Gastrocnemius medialis (tissue), 4 donors: ENCODE results near the gene PRICKLE1. TPM values are rescaled to one million over a fixed set of nuclear protein-coding genes. Genes with fewer than 3 reads are reported as not detected.
A peak's percentile ranks its signal among the peaks of the same experiment; 100 is the strongest.

Source experiments
- ATAC-seq, 2 donors: fragments of 150-250 bp; one replicate each; pipeline ENCODE4 v1.9.1; 2016
- DNase-seq, 2 donors: peaks; one replicate each; pipeline ENCODE4 v3.0.0-alpha.2; 2019
- H3K27ac ChIP-seq, 4 donors: fragments of 200-600 bp; sonication (generic); 1 replicate in 1 of 4; 2 replicates in 3 of 4; pipeline ENCODE4 v1.5.1; 2016 to 2018; ENCODE audit warnings: mild to moderate bottlenecking in 2 of 4, moderate library complexity in 1 of 4
- H3K27me3 ChIP-seq, 3 donors: fragments of 200-600 bp; sonication (generic) in 2 of 3; 1 replicate in 1 of 3; 2 replicates in 2 of 3; pipeline versions ENCODE4 v1.5.1 to v1.6.0; 2016 to 2019; ENCODE audit warnings: mild to moderate bottlenecking in 1 of 3, moderate library complexity in 1 of 3
- H3K36me3 ChIP-seq, 2 donors: fragments of 200-600 bp; sonication (generic) in 1 of 2; one replicate each; pipeline ENCODE4 v1.5.1; 2017 to 2018
- H3K4me1 ChIP-seq, 2 donors: fragments of 200-600 bp; sonication (generic) in 1 of 2; one replicate each; pipeline ENCODE4 v1.5.1; 2016 to 2017; ENCODE audit warnings: mild to moderate bottlenecking in 2 of 2
- H3K4me3 ChIP-seq, 4 donors: fragments of 200-600 bp; sonication (generic) in 3 of 4; 1 replicate in 1 of 4; 2 replicates in 3 of 4; pipeline ENCODE4 v1.5.1; 2016 to 2019; ENCODE audit warnings: mild to moderate bottlenecking in 2 of 4
- H3K9me3 ChIP-seq, 3 donors: fragments of 200-600 bp; sonication (generic) in 2 of 3; 1 replicate in 1 of 3; 2 replicates in 2 of 3; pipeline ENCODE4 v1.5.1; 2016 to 2019
- CTCF ChIP-seq, 5 experiments: fragments of 450-650 bp in 3 of 5; fragments of 200-600 bp in 2 of 5; sonication (generic) in 2 of 5; IDR thresholded peaks in 4 of 5; conservative IDR thresholded peaks in 1 of 5; 1 replicate in 4 of 5; 2 replicates in 1 of 5; pipeline ENCODE4 v1.5.1; 2016 to 2019; ENCODE audit warnings: antibody characterized with exemption in 5 of 5, mild to moderate bottlenecking in 3 of 5, moderate library complexity in 3 of 5
- POLR2A ChIP-seq, 2 donors: fragments of 450-650 bp; IDR thresholded peaks; one replicate each; pipeline ENCODE4 v1.6.1; 2017; ENCODE audit warnings: antibody characterized with exemption in 2 of 2, mild to moderate bottlenecking in 2 of 2, moderate library complexity in 2 of 2
- in situ Hi-C, 4 donors: fragments of 200-750 bp; cut with MboI; loops; one replicate each; pipeline versions ENCODE4 v1.15.0 to v1.8.0; 2017; ENCODE audit warnings: low sequenced_read_pairs in 4 of 4
- intact Hi-C: fragments of 100-400 bp; cut with DNase I; formaldehyde crosslinking; loops from one replicate; pipeline ENCODE4 v1.15.1; 2023; ENCODE audit warnings: low total_unique reads
- total RNA-seq, 4 donors: library from RNA; depleted of rRNA; stranded (reverse); fragments of >200 nt; gene quantifications; one replicate each; pipeline versions ENCODE4 v1.1.0 to v1.2.3, GENCODE V29; 2016

PRICKLE1 gene
- total RNA-seq, 4 donors from 2014 or later = 0.87 to 9.2 (median 3.6) TPM

- Histone ChIP-seq H3K27ac (peak overlapping the region in 1 of 4 donors; percentile 62), H3K4me1 (peaks cover 34 to 39% of the 10 kb centered on the region in 2 donors), H3K4me3 (peak overlapping the region; percentile 66 to 93 (median 70)), H3K9me3 (no peaks in the 10 kb centered on the region), H3K36me3 (no peaks in the 10 kb centered on the region), H3K27me3 (no peaks in the 10 kb centered on the region)
- no peak for DNase-seq
- no peak for ATAC-seq
- no peak for TF ChIP-seq POLR2A (IDR thresholded peaks at IDR 0.05)
- TF ChIP-seq CTCF (IDR thresholded peaks at IDR 0.05 in 4 of 5, conservative IDR thresholded peaks at IDR 0.05 in 1 of 5) = no peak
- in situ Hi-C loops (loop anchor here in 1 of 4 donors (25.0 kb wide), 1 partner anchor 101 kb away; no protein-coding TSS in a partner anchor), intact Hi-C loops (loop anchor here (5.0 kb wide), 1 partner anchor 749 kb away; no protein-coding TSS in a partner anchor)
These were observed 1.7 kb downstream of the PRICKLE1 start for GRCh38 chr12:42587601-42588523.

- in situ Hi-C loops = loop anchor here in 1 of 4 donors (25.0 kb wide), 1 partner anchor 99 kb away; no protein-coding TSS in a partner anchor
- H3K27ac ChIP-seq = no peak overlapping the region
These were observed 3.3 kb downstream of the PRICKLE1 start for GRCh38 chr12:42586268-42586667.

GRCh38 chr12:42585841-42586216, 3.7 kb downstream of the PRICKLE1 start:
- intact Hi-C loops = loop anchor here (5.0 kb wide), 1 partner anchor 751 kb away; no protein-coding TSS in a partner anchor
- H3K4me1 ChIP-seq = peaks cover 34 to 46% of the 10 kb centered on the region in 2 donors
- in situ Hi-C loops = loop anchor here in 1 of 4 donors (25.0 kb wide), 1 partner anchor 99 kb away; no protein-coding TSS in a partner anchor

More at GRCh38 chr12:42586268-42586667, 3.3 kb downstream of the PRICKLE1 start:
- Histone ChIP-seq H3K9me3 (no peaks in the 10 kb centered on the region), H3K4me3 (no peak overlapping the region), H3K27me3 (no peaks in the 10 kb centered on the region), H3K36me3 (no peaks in the 10 kb centered on the region), H3K4me1 (peaks cover 36 to 46% of the 10 kb centered on the region in 2 donors)
- ATAC-seq (no peak), DNase-seq (no peak)
- intact Hi-C loops = loop anchor here (5.0 kb wide), 1 partner anchor 751 kb away; no protein-coding TSS in a partner anchor
- TF ChIP-seq POLR2A (IDR thresholded peaks at IDR 0.05) (no peak), CTCF (IDR thresholded peaks at IDR 0.05 in 4 of 5, conservative IDR thresholded peaks at IDR 0.05 in 1 of 5) (no peak)

More at GRCh38 chr12:42585841-42586216, 3.7 kb downstream of the PRICKLE1 start:
- no peaks in the 10 kb centered on the region for H3K27me3 ChIP-seq
- H3K27ac ChIP-seq = no peak overlapping the region
- H3K36me3 ChIP-seq = no peaks in the 10 kb centered on the region
- TF ChIP-seq CTCF (IDR thresholded peaks at IDR 0.05 in 4 of 5, conservative IDR thresholded peaks at IDR 0.05 in 1 of 5) = no peak
- TF ChIP-seq POLR2A (IDR thresholded peaks at IDR 0.05) = no peak
- no peak for DNase-seq
- no peak overlapping the region for H3K4me3 ChIP-seq
- ATAC-seq = no peak
- H3K9me3 ChIP-seq = no peaks in the 10 kb centered on the region
